Keratinocyte (primary cell): Measurements from ENCODE around the gene PLCL1. TPM values are rescaled to one million over a fixed set of nuclear protein-coding genes. Genes with fewer than 3 reads are reported as not detected.

ENCODE experiments used
- DNase-seq: peaks from one replicate; pipeline ENCODE4 v3.0.0-alpha.2; 2011; ENCODE audit warnings: low read depth, missing footprints, low spot score
- FAIRE-seq: peaks from 2 replicates; lab custom pipeline; 2011; peaks lifted over from hg19 to GRCh38; lab: Jason Lieb, UNC
- H2AFZ ChIP-seq: 2 replicates; pipeline ENCODE4 v1.6.0; 2012; ENCODE audit warnings: low read length, control low read depth, inconsistent platforms; ENCODE audit not compliant: control insufficient read depth
- H3K27ac ChIP-seq: 2 replicates; pipeline ENCODE4 v1.5.1; 2011; ENCODE audit warnings: low read length; ENCODE audit not compliant: control insufficient read depth, insufficient read depth
- H3K27me3 ChIP-seq: 3 replicates; pipeline ENCODE4 v1.6.0; 2011; ENCODE audit warnings: low read length; ENCODE audit not compliant: control insufficient read depth, insufficient read depth; ENCODE audit errors: extremely low read depth
- H3K36me3 ChIP-seq, 2 experiments: 2 replicates in 1 of 2; 3 replicates in 1 of 2; pipeline ENCODE4 v1.5.1; 2011; ENCODE audit warnings: low read length in 2 of 2, mild to moderate bottlenecking in 1 of 2; ENCODE audit not compliant: control insufficient read depth in 2 of 2, insufficient read depth in 2 of 2; ENCODE audit errors: extremely low read depth in 1 of 2
- H3K4me1 ChIP-seq: 3 replicates; pipeline ENCODE4 v1.5.1; 2011; ENCODE audit warnings: low read length; ENCODE audit not compliant: control insufficient read depth, insufficient read depth; ENCODE audit errors: extremely low read depth
- H3K4me2 ChIP-seq: 3 replicates; pipeline ENCODE4 v1.6.0; 2011; ENCODE audit warnings: low read depth, low read length; ENCODE audit not compliant: control insufficient read depth, insufficient read depth; ENCODE audit errors: extremely low read depth
- H3K4me3 ChIP-seq, 3 experiments: fragments of 200-600 bp in 1 of 3; sonication (generic) in 1 of 3; 2 replicates in 2 of 3; 3 replicates in 1 of 3; pipeline ENCODE4 v1.5.1; 2011 to 2016; ENCODE audit warnings: low read length in 3 of 3, mild to moderate bottlenecking in 3 of 3, control low read depth in 2 of 3, inconsistent platforms in 1 of 3, low read depth in 1 of 3, mixed read lengths in 1 of 3, mixed run types in 1 of 3, moderate library complexity in 1 of 3; ENCODE audit not compliant: control insufficient read depth in 2 of 3, insufficient read depth in 2 of 3; ENCODE audit errors: extremely low read depth in 1 of 3
- H3K79me2 ChIP-seq: 2 replicates; pipeline ENCODE4 v1.6.0; 2012; ENCODE audit warnings: low read length; ENCODE audit not compliant: control insufficient read depth, insufficient read depth
- H3K9ac ChIP-seq: 3 replicates; pipeline ENCODE4 v1.6.0; 2011; ENCODE audit warnings: low read length; ENCODE audit not compliant: control insufficient read depth, insufficient read depth; ENCODE audit errors: extremely low read depth
- H3K9me1 ChIP-seq: 3 replicates; pipeline ENCODE4 v1.6.0; 2011; ENCODE audit warnings: low read length; ENCODE audit not compliant: control insufficient read depth, insufficient read depth; ENCODE audit errors: extremely low read depth
- H3K9me3 ChIP-seq: 2 replicates; pipeline ENCODE4 v1.5.1; 2012; ENCODE audit warnings: low read depth, low read length; ENCODE audit not compliant: control insufficient read depth
- H4K20me1 ChIP-seq: 3 replicates; pipeline ENCODE4 v1.6.0; 2011; ENCODE audit warnings: low read length; ENCODE audit not compliant: control insufficient read depth, insufficient read depth; ENCODE audit errors: extremely low read depth
- CTCF ChIP-seq, 3 experiments: IDR thresholded peaks in 1 of 3; conservative IDR thresholded peaks in 1 of 3; optimal IDR thresholded peaks in 1 of 3; 2 replicates in 2 of 3; 3 replicates in 1 of 3; pipeline versions ENCODE3 to v1.5.1; 2011; ENCODE audit warnings: low read length in 3 of 3, mild to moderate bottlenecking in 3 of 3, moderate library complexity in 2 of 3, control low read depth in 1 of 3, inconsistent platforms in 1 of 3; ENCODE audit not compliant: insufficient read depth in 2 of 3; ENCODE audit errors: extremely low read depth in 1 of 3
- EZH2 ChIP-seq: IDR thresholded peaks from one replicate; pipeline ENCODE4 v1.6.1; 2012; ENCODE audit warnings: inconsistent platforms, mild to moderate bottlenecking, low read length, moderate library complexity
- dilution Hi-C: fragments of 300-500 bp; cut with MboI; formaldehyde crosslinking; loops from one replicate; pipeline ENCODE4 v1.7.0; 2020; ENCODE audit warnings: low sequenced_read_pairs; ENCODE audit not compliant: extremely low pct_ligation_motif_present
- polyA minus RNA-seq, 3 experiments: library from RNA; depleted of rRNA, polyadenylated mRNA; stranded (reverse); fragments of >200 nt; gene quantifications; 1 replicate in 1 of 3; 2 replicates in 1 of 3; 3 replicates in 1 of 3; pipeline ENCODE4 v1.2.3, GENCODE V29; 2011
- polyA plus RNA-seq, 5 experiments: library from polyadenylated mRNA; depleted of rRNA in 3 of 5; stranded (reverse) in 3 of 5; stranded (forward) in 1 of 5; unstranded in 1 of 5; fragments of >200 nt; gene quantifications; 1 replicate in 1 of 5; 2 replicates in 3 of 5; 3 replicates in 1 of 5; pipeline versions ENCODE4 v1.2.1 to v1.2.3, GENCODE V29; 2011 to 2012; ENCODE audit warnings: missing spikeins in 2 of 5, low read depth in 1 of 5, low replicate concordance in 1 of 5

The PLCL1 gene
- polyA plus RNA-seq: 0.01 TPM in 2 of 3 replicates, not detected in the other
- not detected for polyA plus RNA-seq (2011; ENCODE audit: low read depth)
- 0.01 TPM in 1 of 2 replicates, not detected in the other for polyA plus RNA-seq (2011; cell fraction: cytosol; rRNA removed)
- not detected in 2 replicates for polyA plus RNA-seq (2011; cell fraction: nucleus; rRNA removed)
- not detected in 2 replicates for polyA plus RNA-seq (2012; ENCODE audit: low replicate concordance)
- not detected in 3 replicates for polyA minus RNA-seq
- polyA minus RNA-seq (2011; cell fraction: cytosol; rRNA and poly(A)+ RNA removed): not detected
- polyA minus RNA-seq (2011; cell fraction: nucleus; rRNA and poly(A)+ RNA removed): 0.08 TPM in 1 of 2 replicates, not detected in the other

- no peak for FAIRE-seq
- H3K27ac ChIP-seq: no peak within 1 kb of the TSS
- H3K9ac ChIP-seq: no peak within 1 kb of the TSS
These were observed at the start of gene PLCL1 for GRCh38 chr2:197804049-197804757. TSS of gene PLCL1 (plus strand) at chr2:197804593.

GRCh38 chr2:197759013-197759412 is 45.4 kb upstream of the PLCL1 start:
- H3K27ac ChIP-seq: no peak overlapping the region
- H3K27me3 ChIP-seq: no peaks in the 10 kb centered on the region
- no peaks in the 10 kb centered on the region for H3K4me1 ChIP-seq
- H3K4me2 ChIP-seq: no peak overlapping the region
- H3K9ac ChIP-seq: no peak overlapping the region
- H4K20me1 ChIP-seq: no peaks in the 10 kb centered on the region
- dilution Hi-C loops: no loop called here
- no peak for DNase-seq
- H3K9me3 ChIP-seq: no peaks in the 10 kb centered on the region
- H3K36me3 ChIP-seq: no peaks in the 10 kb centered on the region
- no peak overlapping the region for H2AFZ ChIP-seq
- H3K9me1 ChIP-seq: no peaks in the 10 kb centered on the region
- H3K79me2 ChIP-seq: no peaks in the 10 kb centered on the region
- H3K4me3 ChIP-seq: no peak overlapping the region
- TF ChIP-seq EZH2 (no peak), CTCF (optimal IDR thresholded peaks at IDR 0.05 in 1 of 3, IDR thresholded peaks at IDR 0.05 in 1 of 3, conservative IDR thresholded peaks at IDR 0.05 in 1 of 3; ENCODE audit: extremely low read depth in 1 of 3, insufficient read depth in 2 of 3, low read length in 3 of 3) (no peak)
- FAIRE-seq: no peak

More at GRCh38 chr2:197804049-197804757, at the start of gene PLCL1:
- Histone ChIP-seq H3K9me3 (no peaks in the 10 kb centered on the region), H3K27me3 (peaks cover 24% of the 10 kb centered on the region), H2AFZ (no peak within 1 kb of the TSS), H4K20me1 (no peaks in the 10 kb centered on the region), H3K9me1 (no peaks in the 10 kb centered on the region), H3K4me2 (peak within 1 kb of the TSS; percentile 67), H3K4me1 (peaks cover 3% of the 10 kb centered on the region), H3K4me3 (peak within 1 kb of the TSS; percentile 40 to 68 (median 41)), H3K79me2 (no peaks in the 10 kb centered on the region), H3K36me3 (no peaks in the 10 kb centered on the region)
- dilution Hi-C loops: loop anchor here (25.0 kb wide), 1 partner anchor 308 kb away; no protein-coding TSS in a partner anchor
- peak; percentile 54 for DNase-seq
- TF ChIP-seq EZH2 (no peak), CTCF (optimal IDR thresholded peaks at IDR 0.05 in 1 of 3, IDR thresholded peaks at IDR 0.05 in 1 of 3, conservative IDR thresholded peaks at IDR 0.05 in 1 of 3; ENCODE audit: extremely low read depth in 1 of 3, insufficient read depth in 2 of 3, low read length in 3 of 3) (no peak)
